Neural cell (in vitro differentiated cells): ENCODE data around the gene GPR17. TPM values are rescaled to one million over a fixed set of nuclear protein-coding genes. Genes with fewer than 3 reads are reported as not detected.

Experiments
- H2AFZ ChIP-seq: fragments of 200-600, 300-800 bp; sonication (generic), shearing (Covaris generic); 2 replicates; pipeline ENCODE4 v1.6.0; 2014; ENCODE audit warnings: low read depth, mild to moderate bottlenecking, antibody characterized with exemption, low read length, moderate library complexity
- H3F3A ChIP-seq: fragments of 200-600 bp; shearing (Covaris generic); 2 replicates; pipeline ENCODE4 v1.6.1; 2016; ENCODE audit warnings: mild to moderate bottlenecking, moderate library complexity, mixed read lengths, antibody characterized with exemption, low read length; ENCODE audit not compliant: insufficient read depth, poor library complexity, severe bottlenecking
- H3K27ac ChIP-seq: fragments of 200-600, 300-800 bp; sonication (generic), shearing (Covaris generic); 2 replicates; pipeline ENCODE4 v1.5.1; 2014; ENCODE audit warnings: mild to moderate bottlenecking, low read length, moderate library complexity
- H3K27me3 ChIP-seq: fragments of 300-800, 200-600 bp; sonication (generic), shearing (Covaris generic); 2 replicates; pipeline ENCODE4 v1.6.0; 2014; ENCODE audit warnings: mild to moderate bottlenecking, low read depth, low read length, moderate library complexity; ENCODE audit not compliant: insufficient read depth
- H3K36me3 ChIP-seq: fragments of 300-800, 200-600 bp; sonication (generic), shearing (Covaris generic); 2 replicates; pipeline ENCODE4 v1.5.1; 2014; ENCODE audit warnings: mild to moderate bottlenecking, antibody characterized with exemption, low read length, moderate library complexity; ENCODE audit not compliant: insufficient read depth
- H3K4me2 ChIP-seq: fragments of 300-800, 200-600 bp; sonication (generic), shearing (Covaris generic); 2 replicates; pipeline ENCODE4 v1.6.0; 2014; ENCODE audit warnings: mild to moderate bottlenecking, low read length
- H3K4me3 ChIP-seq: fragments of 300-800, 200-600 bp; sonication (generic), shearing (Covaris generic); 2 replicates; pipeline ENCODE4 v1.5.1; 2014; ENCODE audit warnings: mild to moderate bottlenecking, low read length, moderate library complexity
- H3K79me2 ChIP-seq: fragments of 200-600 bp; shearing (Covaris generic); replicated peaks from 2 replicates; pipeline ENCODE4 v1.6.0; 2014; ENCODE audit warnings: mild to moderate bottlenecking, low read length, moderate library complexity; ENCODE audit not compliant: insufficient read depth
- H3K9ac ChIP-seq: fragments of 300-800, 200-600 bp; sonication (generic), shearing (Covaris generic); 2 replicates; pipeline ENCODE4 v1.6.1; 2016; ENCODE audit warnings: mild to moderate bottlenecking, low read length, mixed read lengths
- H3K9me2 ChIP-seq: fragments of 200-600 bp; shearing (Covaris generic); 2 replicates; pipeline ENCODE4 v1.6.1; 2016; ENCODE audit warnings: mild to moderate bottlenecking, low read length, mixed read lengths; ENCODE audit not compliant: insufficient read depth
- H3K9me3 ChIP-seq: fragments of 200-600, 300-800 bp; sonication (generic), shearing (Covaris generic); 2 replicates; pipeline ENCODE4 v1.6.1; 2016; ENCODE audit warnings: mild to moderate bottlenecking, mixed run types, low read length, moderate library complexity, mixed read lengths
- H4K20me1 ChIP-seq: fragments of 200-600 bp; shearing (Covaris generic); 2 replicates; pipeline ENCODE4 v1.6.1; 2016; ENCODE audit warnings: mild to moderate bottlenecking, mixed run types; ENCODE audit not compliant: insufficient read depth
- CTCF ChIP-seq: fragments of 450-650 bp; IDR thresholded peaks from 2 replicates; pipeline ENCODE4 v1.5.1; 2014; ENCODE audit warnings: antibody characterized with exemption, mild to moderate bottlenecking, moderate library complexity; ENCODE audit not compliant: poor library complexity, severe bottlenecking
- EP300 ChIP-seq: fragments of 450-650 bp; conservative IDR thresholded peaks from 2 replicates; pipeline ENCODE4 v1.6.1; 2014; ENCODE audit warnings: antibody characterized with exemption, mild to moderate bottlenecking, moderate library complexity; ENCODE audit not compliant: poor library complexity, severe bottlenecking
- EZH2 ChIP-seq: fragments of 200-600, 300-800 bp; shearing (Covaris generic), sonication (generic); IDR thresholded peaks from 2 replicates; pipeline ENCODE4 v1.6.1; 2014; ENCODE audit warnings: antibody characterized with exemption, low read length, borderline replicate concordance, mild to moderate bottlenecking; ENCODE audit not compliant: insufficient read depth, poor library complexity, severe bottlenecking
- MXI1 ChIP-seq: fragments of 450-650 bp; conservative IDR thresholded peaks from 2 replicates; pipeline ENCODE4 v1.6.1; 2014; ENCODE audit warnings: antibody characterized with exemption, mild to moderate bottlenecking; ENCODE audit not compliant: poor library complexity, severe bottlenecking
- POLR2AphosphoS5 ChIP-seq: IDR thresholded peaks from 2 replicates; pipeline ENCODE4 v1.6.1; 2012
- RAD21 ChIP-seq: fragments of 450-650 bp; conservative IDR thresholded peaks from 2 replicates; pipeline ENCODE4 v1.6.1; 2014; ENCODE audit warnings: antibody characterized with exemption, mild to moderate bottlenecking, moderate library complexity
- REST ChIP-seq: IDR thresholded peaks from 2 replicates; pipeline ENCODE4 v1.6.1; 2012; ENCODE audit warnings: borderline replicate concordance
- SMC3 ChIP-seq: fragments of 450-650 bp; conservative IDR thresholded peaks from 2 replicates; pipeline ENCODE4 v1.6.1; 2014; ENCODE audit warnings: antibody characterized with exemption, mild to moderate bottlenecking, moderate library complexity; ENCODE audit not compliant: poor library complexity
- TAF1 ChIP-seq: IDR thresholded peaks from 2 replicates; pipeline ENCODE4 v1.6.1; 2012; ENCODE audit warnings: low read depth
- polyA plus RNA-seq: library from polyadenylated mRNA; depleted of rRNA; stranded (reverse); fragments of >200 nt; gene quantifications from 2 replicates; pipeline ENCODE4 v1.2.3, GENCODE V29; 2014

Gene GPR17
- polyA plus RNA-seq, 1 donor from 2014 or later = not detected

GRCh38 chr2:127624320-127624755 lies 21.6 kb upstream of the GPR17 start:
- no peaks in the 10 kb centered on the region for H4K20me1 ChIP-seq
- H3K9me3 ChIP-seq = no peaks in the 10 kb centered on the region
- no peak for TF ChIP-seq MXI1
- TF ChIP-seq CTCF = no peak
- no peak for TF ChIP-seq EP300
- no peak for TF ChIP-seq EZH2
- TF ChIP-seq REST = no peak
- no peak for TF ChIP-seq TAF1
- TF ChIP-seq SMC3 = no peak
- TF ChIP-seq POLR2AphosphoS5 = no peak
- TF ChIP-seq RAD21 = no peak
- H2AFZ ChIP-seq = no peak overlapping the region
- no peaks in the 10 kb centered on the region for H3K9me2 ChIP-seq
- H3F3A ChIP-seq = no peaks in the 10 kb centered on the region
- no peaks in the 10 kb centered on the region for H3K79me2 ChIP-seq
- no peak overlapping the region for H3K27ac ChIP-seq
- no peak overlapping the region for H3K4me2 ChIP-seq
- H3K4me3 ChIP-seq = no peak overlapping the region
- no peak overlapping the region for H3K9ac ChIP-seq
- no peaks in the 10 kb centered on the region for H3K27me3 ChIP-seq
- no peaks in the 10 kb centered on the region for H3K36me3 ChIP-seq

- Histone ChIP-seq H3K9me3 (no peaks in the 10 kb centered on the region), H4K20me1 (no peaks in the 10 kb centered on the region), H3K4me2 (no peak overlapping the region), H3K36me3 (no peaks in the 10 kb centered on the region), H3K27me3 (no peaks in the 10 kb centered on the region), H3K79me2 (no peaks in the 10 kb centered on the region), H2AFZ (no peak overlapping the region), H3K9me2 (no peaks in the 10 kb centered on the region), H3F3A (no peaks in the 10 kb centered on the region), H3K27ac (no peak overlapping the region), H3K4me3 (no peak overlapping the region), H3K9ac (no peak overlapping the region)
- no peak for TF ChIP-seq MXI1
- TF ChIP-seq EP300 = no peak
- no peak for TF ChIP-seq REST
- no peak for TF ChIP-seq TAF1
- no peak for TF ChIP-seq EZH2
- TF ChIP-seq CTCF = no peak
- no peak for TF ChIP-seq POLR2AphosphoS5
- no peak for TF ChIP-seq RAD21
- no peak for TF ChIP-seq SMC3
Observed at GRCh38 chr2:127624756-127625571, 21.0 kb upstream of the GPR17 start.
